Stimulated activated CD4-positive, alpha-beta T cell treated with anti-CD3 and anti-CD28 coated beads, Interleukin-4, amount 100 ng/mL, for 24 hours (primary cell): ENCODE measurements around the gene HM13.
"Not testable (repeated sequence)": the region's sequence is repeated elsewhere in the genome, so short reads cannot be mapped to it uniquely, and the experiment has no call there.

Source experiments
- DNase-seq: peaks from one replicate; pipeline ENCODE4 v3.0.0-alpha.2; 2020

The HM13 gene

GRCh38 chr20:31502884-31503673 is 11.2 kb upstream of the HM13 start:
- DNase-seq: peak; percentile 83

- DNase-seq: no peak
These were observed 8.3 kb upstream of the HM13 start for GRCh38 chr20:31505903-31506302.

GRCh38 chr20:31508517-31509244 is 5.6 kb upstream of the HM13 start:
- no peak for DNase-seq

DNA sequence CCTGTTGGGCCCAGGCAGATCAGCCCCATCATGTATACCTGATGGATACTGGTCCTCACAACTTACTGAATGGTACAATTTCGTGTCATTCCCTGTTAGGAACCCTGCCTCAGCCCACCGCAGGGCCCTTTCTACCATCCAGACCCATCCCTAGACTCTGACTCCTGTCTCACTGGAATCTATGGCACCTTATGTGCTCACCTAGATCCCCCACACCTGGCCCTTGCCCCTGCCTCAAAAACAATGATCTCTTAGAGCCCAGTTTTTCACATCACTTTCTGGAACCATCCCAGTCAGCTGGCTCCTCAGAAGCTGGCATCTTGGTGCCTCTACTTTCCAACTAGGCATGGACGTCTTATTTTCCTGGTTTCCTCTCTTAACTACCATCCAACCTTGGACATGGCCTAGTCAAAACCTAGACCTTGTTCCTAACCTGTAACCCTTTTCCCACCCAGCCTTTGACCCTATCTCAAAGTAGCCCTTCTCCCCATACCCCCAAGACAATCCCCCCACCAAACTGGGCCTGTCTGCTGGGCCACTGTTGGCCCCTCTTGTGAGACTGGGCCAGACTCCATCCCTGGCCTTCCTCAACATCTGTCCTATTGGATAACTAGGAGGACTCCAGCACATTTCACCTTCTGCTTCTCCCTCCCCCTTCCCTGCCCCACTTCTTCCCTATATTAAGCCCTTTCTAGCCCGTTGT is 981 bp downstream of the HM13 start:
- no peak for DNase-seq

DNA sequence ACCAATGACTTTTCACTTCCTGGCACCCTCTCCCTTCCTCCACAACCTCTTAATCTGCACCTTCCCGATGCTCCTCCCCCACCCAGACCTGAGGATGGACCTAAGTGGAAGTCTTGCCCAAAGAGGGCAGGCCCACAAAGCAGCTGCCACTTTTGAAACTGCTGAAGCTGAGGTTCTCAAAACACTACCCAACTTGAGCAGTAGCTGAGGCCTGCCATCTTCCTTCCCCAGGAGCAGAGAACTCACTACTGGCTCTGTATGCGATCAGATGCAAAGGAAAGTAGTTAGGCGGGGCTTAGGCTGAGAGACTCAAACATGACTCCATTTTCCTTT is 1.5 kb downstream of the HM13 start:
- peak; percentile 6 for DNase-seq

DNA sequence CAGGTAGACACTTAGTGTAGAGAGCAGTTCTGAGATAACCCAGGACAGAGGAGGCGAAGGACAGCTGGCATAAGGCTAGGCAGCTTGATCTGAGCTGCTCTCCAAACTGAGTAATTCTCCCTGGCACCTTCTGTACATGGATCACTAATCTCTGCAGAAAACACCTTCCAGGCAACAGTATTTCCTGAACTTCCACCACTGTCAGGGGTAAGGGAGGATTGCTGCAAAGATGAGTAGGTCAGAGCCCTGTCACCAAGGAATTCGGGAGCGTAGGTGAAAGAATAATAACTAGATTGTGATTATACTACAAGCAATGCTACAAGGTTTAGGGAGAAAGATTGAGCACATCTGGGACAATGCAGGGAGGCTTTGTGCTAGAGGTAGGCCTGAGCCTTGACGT is 1.9 kb downstream of the HM13 start:
- DNase-seq: no peak

DNA sequence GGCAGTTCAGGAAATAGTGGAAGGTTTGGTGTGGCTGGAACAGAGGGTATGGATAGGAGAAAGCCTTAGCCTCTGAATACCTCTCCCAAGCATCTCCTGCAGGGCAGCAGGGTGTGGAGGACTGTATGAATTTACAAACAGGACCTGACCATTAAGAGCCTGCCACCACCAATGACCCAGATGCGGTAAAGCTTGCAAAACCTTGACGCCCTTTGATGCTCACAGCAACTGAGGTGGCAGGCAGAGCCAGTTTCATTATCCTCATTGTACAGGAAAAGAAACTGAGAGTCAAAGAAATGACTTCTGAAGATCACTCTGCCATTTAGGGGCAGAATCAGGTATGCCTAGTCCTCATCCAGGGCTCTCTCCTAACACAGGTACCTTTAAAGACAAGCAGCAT is 2.4 kb downstream of the HM13 start:
- peak; percentile 9 for DNase-seq

- DNase-seq: no peak
These were observed 3.1 kb downstream of the HM13 start for GRCh38 chr20:31517373-31517772.

GRCh38 chr20:31521267-31521666 is 7.0 kb downstream of the HM13 start:
- DNase-seq: not testable (repeated sequence)

DNA sequence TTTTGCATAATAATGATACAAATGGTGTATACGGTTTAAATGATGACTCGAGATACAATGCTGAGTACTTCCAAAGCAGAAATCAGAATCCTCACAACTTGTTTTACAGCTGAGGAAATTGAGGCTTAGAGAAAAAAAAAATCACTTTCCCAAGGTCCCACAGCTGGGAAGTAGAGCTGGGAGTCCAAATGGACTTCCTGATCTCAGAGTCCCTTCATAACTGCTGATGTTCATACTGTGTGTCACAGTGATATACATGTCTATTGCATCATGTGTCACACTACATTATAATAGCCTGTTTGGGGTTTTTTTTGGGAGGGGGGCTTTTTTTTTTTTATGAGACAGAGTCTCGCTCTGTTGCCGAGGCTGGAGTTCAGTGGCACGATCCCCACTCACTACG is 8.5 kb downstream of the HM13 start:
- no peak for DNase-seq

GRCh38 chr20:31523361-31524283 is 9.4 kb downstream of the HM13 start:
- DNase-seq: no peak

GRCh38 chr20:31527266-31527665 is 13.0 kb downstream of the HM13 start:
- no peak for DNase-seq

DNA sequence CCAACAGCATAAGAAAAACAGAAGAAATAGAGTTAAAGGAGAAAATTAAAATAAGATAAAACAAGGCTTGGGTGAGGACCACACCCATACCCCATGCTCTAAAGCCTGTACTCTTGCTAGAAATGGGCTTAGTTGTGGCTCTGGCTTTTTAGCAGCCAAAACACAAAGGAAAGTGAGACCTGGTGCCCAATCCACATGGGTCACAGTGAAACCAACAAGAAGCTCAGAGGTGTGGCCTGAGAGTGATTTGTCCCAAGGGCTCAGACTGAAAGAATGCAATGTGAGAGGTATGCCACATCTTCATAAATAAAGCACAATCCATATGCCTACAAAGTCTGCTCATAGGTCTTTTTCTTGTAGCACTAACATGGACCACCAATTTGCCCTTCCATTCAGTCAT is 21.1 kb downstream of the HM13 start:
- no peak for DNase-seq

DNA sequence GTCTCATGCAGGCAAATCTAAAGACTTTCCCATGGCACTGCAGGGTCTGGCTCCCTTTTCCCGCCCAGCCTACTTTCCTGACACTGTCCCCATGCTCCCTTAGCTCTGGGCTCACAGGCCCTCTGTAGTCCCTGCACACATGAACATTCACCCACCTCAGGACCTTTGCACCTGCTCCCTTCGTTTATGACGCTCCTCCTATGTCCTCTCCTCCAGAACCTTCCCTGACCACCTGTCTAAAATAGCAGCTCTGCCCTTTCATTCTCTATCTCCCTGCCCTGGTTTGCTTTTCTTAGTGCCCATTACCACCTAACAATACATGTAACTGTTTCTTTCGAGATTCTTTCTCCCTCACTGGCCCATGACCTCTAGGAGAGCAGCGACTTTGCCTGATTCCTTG is 22.3 kb downstream of the HM13 start:
- no peak for DNase-seq

DNA sequence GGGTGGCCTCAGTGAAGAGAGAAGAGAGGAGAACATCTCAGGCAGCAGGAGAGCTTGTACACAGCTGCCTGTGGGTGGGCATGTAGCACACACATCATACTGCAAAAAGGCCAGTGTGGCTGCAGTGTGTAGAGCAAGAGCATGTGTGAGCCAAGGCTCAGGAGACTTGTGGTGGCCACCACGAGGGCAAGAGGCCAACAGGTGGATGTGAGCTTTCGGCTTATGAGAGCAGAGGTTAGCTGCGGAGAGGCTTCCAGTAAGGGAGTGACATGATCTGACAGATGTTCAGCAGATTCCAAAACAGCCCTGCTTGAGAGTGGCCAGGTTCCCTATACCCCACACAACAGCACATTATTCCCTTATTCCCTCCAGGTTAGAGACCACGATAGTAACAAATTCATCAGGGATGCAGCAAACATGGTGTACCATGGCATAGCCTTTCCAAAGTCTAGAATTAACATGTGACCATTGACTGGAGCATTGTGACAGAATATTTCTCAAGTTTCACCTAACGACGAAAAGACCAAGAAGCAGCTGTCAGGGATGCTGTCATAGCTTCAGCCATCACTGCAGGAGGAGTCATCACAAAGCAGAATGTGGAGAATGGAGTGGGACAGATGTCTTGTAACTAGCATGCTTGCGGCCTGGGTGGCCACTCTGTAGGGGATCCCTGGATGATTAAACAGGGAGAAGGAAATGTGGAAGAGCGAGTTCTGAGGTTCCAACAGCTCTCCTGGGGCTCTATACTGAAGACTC is 23.1 kb downstream of the HM13 start:
- DNase-seq: no peak

DNA sequence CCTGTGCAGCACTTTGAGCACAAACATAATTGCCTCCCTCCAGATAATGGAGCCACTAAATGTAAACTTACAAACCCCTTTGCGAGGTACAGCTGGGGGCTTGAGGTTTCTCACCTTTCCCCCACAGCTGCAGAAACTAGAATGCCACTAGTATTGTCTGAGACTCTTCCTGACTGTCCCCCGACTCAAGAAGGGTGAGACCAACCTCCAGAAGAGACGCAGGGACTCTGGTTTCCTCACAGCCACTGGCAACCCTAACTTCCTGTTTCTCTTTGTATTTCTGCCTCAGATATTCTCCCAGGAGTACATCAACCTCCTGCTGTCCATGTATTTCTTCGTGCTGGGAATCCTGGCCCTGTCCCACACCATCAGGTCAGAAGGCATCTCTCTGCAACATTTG is 23.6 kb downstream of the HM13 start:
- DNase-seq: no peak

GRCh38 chr20:31538326-31538725 is 24.1 kb downstream of the HM13 start:
- no peak for DNase-seq

DNA sequence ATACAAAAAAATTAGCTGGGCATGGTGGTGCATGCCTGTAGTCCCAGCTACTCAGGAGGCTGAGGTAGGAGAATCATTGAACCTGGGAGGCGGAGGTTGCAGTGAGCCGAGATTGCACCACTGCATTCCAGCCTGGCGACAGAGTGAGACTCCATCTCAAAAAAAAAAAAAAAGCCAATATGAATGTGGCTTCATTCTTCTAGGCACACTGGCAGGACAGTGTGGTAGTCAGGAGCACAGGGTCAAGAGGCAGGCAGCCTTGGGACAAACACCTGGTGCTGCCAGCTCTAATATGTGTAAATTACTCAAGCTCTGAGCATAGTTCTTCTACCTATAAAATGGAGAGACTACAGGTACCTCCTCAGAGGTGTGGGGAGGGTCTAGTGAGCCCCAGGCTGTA is 25.4 kb downstream of the HM13 start:
- not testable (repeated sequence) for DNase-seq

- DNase-seq: no peak
These were observed 26.2 kb downstream of the HM13 start for GRCh38 chr20:31540406-31540805.

GRCh38 chr20:31542201-31542842 is 28.1 kb downstream of the HM13 start:
- no peak for DNase-seq

GRCh38 chr20:31542963-31543362 is 28.7 kb downstream of the HM13 start:
- no peak for DNase-seq
